Aorta (tissue), 5 donors: ENCODE results near the gene DPT. TPM values are rescaled to one million over a fixed set of nuclear protein-coding genes. Genes with fewer than 3 reads are reported as not detected.

ENCODE experiments used
- ATAC-seq: fragments of 200-7000 bp; cut with Tn5 transposase; one replicate; pipeline ENCODE4 v1.9.1; 2022; ENCODE audit warnings: moderate library complexity; ENCODE audit not compliant: low FRiP score
- DNase-seq, 2 donors: peaks; one replicate each; pipeline ENCODE4 v3.0.0-alpha.2; 2020
- H3K27ac ChIP-seq, 2 donors: one replicate each; pipeline ENCODE4 v1.5.1; 2013; ENCODE audit warnings: low read length in 2 of 2, mild to moderate bottlenecking in 2 of 2, moderate library complexity in 2 of 2, control low read depth in 1 of 2, inconsistent platforms in 1 of 2, low read depth in 1 of 2
- H3K27me3 ChIP-seq, 2 donors: one replicate each; pipeline ENCODE4 v1.6.1; 2013; ENCODE audit warnings: control low read depth in 1 of 2, low read length in 1 of 2, mild to moderate bottlenecking in 1 of 2, moderate library complexity in 1 of 2; ENCODE audit not compliant: insufficient read depth in 2 of 2, control insufficient read depth in 1 of 2
- H3K36me3 ChIP-seq, 2 donors: one replicate each; pipeline ENCODE4 v1.6.1; 2013; ENCODE audit warnings: control low read depth in 1 of 2, low read length in 1 of 2, mild to moderate bottlenecking in 1 of 2; ENCODE audit not compliant: insufficient read depth in 2 of 2, control insufficient read depth in 1 of 2
- H3K4me1 ChIP-seq, 2 donors: one replicate each; pipeline ENCODE4 v1.6.1; 2013; ENCODE audit warnings: low read length in 2 of 2, control low read depth in 1 of 2, mild to moderate bottlenecking in 1 of 2, moderate library complexity in 1 of 2; ENCODE audit not compliant: insufficient read depth in 2 of 2, control insufficient read depth in 1 of 2
- H3K4me3 ChIP-seq, 2 donors: one replicate each; pipeline ENCODE4 v1.5.1; 2013; ENCODE audit warnings: low read length in 2 of 2, control low read depth in 1 of 2, mild to moderate bottlenecking in 1 of 2
- H3K9me3 ChIP-seq: one replicate; pipeline ENCODE4 v1.6.1; 2013; ENCODE audit warnings: mild to moderate bottlenecking, low read length; ENCODE audit not compliant: control insufficient read depth
- WGBS, 2 donors: extraction: QIAGEN DNeasy Blood & Tissue Kit; methylation state at CpG; one replicate each; pipeline ENCODE4 v1.1.7; 2013; 5-methylcytosine and 5-hydroxymethylcytosine counted together
- intact Hi-C, 2 donors: fragments of 100-400 bp; cut with DNase I; formaldehyde crosslinking; loops; one replicate each; pipeline versions ENCODE4 v1.14.2 to v1.15.0; 2022
- polyA plus RNA-seq, 2 donors: library from polyadenylated mRNA; stranded (reverse); fragments of 200-250 nt; gene quantifications; one replicate each; pipeline ENCODE4 v1.2.3, GENCODE V29; 2013
- total RNA-seq, 2 donors: library from RNA; stranded (reverse); fragmentation: NEBNext Ultra II Directional; extraction: Animal tissue kit (Norgen Biotek cat#: 25700); gene quantifications; one replicate each; pipeline ENCODE4 v1.2.1, GENCODE V29; 2021
- donor health status: healthy with polysubstance abuse.
- donor health status: Bipolar disorder and iron deficiency.
- donor health status: DM: no; HTN: no; CAD: no.
- donor health status: DM: no; HTN: no; CAD: no.
- donor health status: DM: yes; HTN: yes; CAD: no.

DPT gene
- total and polyA plus RNA-seq, 4 donors, result 32.5 to 73.2 (median 48.9) TPM

DNA sequence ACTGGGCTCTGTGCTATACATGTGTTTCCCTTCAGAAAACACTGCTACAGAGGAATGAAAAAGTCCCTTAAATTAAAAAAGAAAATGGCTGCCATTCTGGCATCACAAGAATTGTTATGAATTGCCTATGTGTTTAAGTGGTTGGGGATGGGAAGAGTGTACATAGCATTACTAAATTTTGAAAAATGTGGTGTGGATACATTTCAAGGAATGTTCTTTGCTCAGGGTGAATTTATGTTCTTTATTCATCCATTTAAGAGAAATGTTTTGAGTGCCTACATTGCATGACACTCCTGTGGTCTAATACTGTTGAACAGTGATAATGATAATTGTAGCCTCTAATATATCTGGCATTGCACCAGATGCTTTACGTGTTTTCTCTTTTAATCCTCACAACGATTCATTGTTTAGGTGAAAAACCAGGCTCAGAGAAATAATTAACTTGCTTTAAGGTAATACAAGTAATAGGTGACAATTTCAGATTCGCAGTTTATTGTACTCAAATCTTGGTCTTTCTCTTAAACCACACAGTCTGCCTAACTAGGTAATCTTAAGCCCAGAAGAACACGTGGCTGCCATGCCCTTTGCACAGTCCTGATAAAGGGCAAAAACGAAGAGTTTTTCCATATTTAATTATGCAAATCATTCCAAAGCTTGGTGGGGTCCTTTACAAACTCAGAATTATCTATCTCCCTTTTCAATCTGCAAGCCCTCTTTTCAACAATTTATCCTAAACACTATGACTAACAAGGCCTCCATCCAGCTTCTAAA lies 31.5 kb downstream of the DPT start:
- ATAC-seq (no peak), DNase-seq (no peak)
- intact Hi-C loops, result no loop called here
- Histone ChIP-seq H3K4me1 (peaks cover 0 to 2% of the 10 kb centered on the region in 2 donors), H3K4me3 (no peak overlapping the region), H3K27ac (no peak overlapping the region), H3K36me3 (no peaks in the 10 kb centered on the region), H3K27me3 (no peaks in the 10 kb centered on the region), H3K9me3 (no peaks in the 10 kb centered on the region)
- 90 to 91% methylated on average over 5 of the region's 5 CpGs for WGBS, 2 donors

DNA sequence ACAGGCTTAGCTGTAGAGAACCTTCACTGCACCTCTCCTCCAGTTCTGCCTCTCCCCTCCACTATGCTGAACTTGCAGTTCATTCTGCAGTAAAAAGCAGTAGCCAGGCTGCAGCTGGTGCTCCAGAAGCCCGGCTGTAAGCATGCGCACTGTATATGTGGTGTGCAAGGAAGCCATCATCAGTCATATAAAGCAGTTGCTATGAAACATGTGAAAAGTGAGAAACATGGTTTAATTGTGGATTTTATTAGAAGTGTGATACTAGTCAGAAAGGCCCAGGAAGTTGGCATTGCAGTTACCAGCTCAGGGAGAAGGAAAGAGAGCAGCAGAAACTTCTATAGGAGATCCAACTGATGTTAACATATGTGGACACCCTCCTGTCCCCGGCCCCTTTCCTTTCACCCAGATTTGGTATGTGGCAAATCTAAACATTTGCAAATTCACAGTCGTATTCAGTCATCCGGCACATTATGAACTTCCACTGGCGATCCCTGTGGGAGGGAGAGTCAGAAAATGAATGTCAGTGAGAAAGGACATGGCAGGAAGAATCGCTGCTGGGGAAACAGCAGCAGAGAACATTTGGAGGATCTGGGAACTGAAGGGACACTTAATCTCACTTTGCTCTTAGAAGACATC lies 32.8 kb downstream of the DPT start:
- ATAC-seq (no peak), DNase-seq (no peak)
- no peaks in the 10 kb centered on the region for H3K9me3 ChIP-seq
- no peaks in the 10 kb centered on the region for H3K27me3 ChIP-seq
- 81 to 89% methylated on average over 7 of the region's 7 CpGs for WGBS, 2 donors
- intact Hi-C loops, result no loop called here
- H3K4me1 ChIP-seq, result peaks cover 0 to 2% of the 10 kb centered on the region in 2 donors
- no peak overlapping the region for H3K27ac ChIP-seq
- H3K36me3 ChIP-seq, result no peaks in the 10 kb centered on the region
- H3K4me3 ChIP-seq, result no peak overlapping the region

DNA sequence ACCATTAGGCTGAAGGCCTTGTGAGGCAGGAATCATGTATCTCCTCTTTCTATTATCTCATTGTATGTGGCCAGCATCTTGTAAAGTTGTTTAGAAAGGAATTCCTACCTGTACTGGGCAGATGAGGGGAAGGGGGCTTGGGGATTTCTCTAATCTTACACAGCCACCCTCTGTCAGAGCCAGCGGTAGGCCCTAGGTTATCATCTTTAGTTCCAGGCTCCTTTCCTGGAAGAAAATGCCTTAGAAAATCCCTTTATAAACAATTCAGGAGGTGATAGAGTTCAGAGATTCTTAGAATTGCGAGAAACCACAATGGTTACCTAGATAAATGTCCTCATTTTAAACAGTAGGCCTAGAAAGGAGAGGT lies 35.2 kb downstream of the DPT start:
- 96 to 98% methylated on average over 2 of the region's 2 CpGs for WGBS, 2 donors
- no peak for ATAC-seq

DNA sequence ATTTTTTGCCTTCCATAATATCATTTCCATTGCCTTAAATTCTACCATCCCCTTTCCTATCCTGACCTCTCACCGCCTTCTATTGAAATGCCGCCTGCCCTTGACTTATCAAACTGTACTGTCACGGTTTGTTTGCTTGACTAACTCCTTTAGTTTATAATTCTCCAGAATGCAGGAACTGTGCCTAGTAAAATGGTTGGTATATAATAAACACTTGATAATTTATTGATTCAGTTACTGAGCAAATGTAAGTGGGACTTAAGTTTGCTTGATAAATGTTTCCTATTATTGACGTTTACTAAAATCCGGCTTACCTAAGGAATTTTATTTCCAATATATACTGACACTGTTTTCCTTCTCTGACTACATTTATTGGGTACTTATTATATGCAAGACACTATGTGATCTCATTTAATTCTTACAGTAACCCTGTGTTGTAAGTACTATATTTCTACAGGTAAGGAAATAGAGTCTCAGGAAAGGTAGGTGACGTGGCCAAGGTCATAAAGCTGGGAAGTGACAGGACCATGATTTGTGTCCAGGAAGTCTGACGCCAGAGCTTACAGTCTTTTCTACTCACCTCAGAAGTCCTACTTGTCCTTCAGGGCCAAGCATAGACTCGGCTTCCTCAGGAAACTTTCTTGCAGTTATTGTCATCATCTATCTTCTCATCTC lies 35.7 kb downstream of the DPT start:
- 90 to 98% methylated on average over 8 of the region's 8 CpGs for WGBS, 2 donors
- intact Hi-C loops, result no loop called here
- no peaks in the 10 kb centered on the region for H3K9me3 ChIP-seq

More for the DNA sequence above, 35.2 kb downstream of the DPT start:
- intact Hi-C loops, result no loop called here
- no peak overlapping the region for H3K4me3 ChIP-seq
- DNase-seq, result no peak
- no peaks in the 10 kb centered on the region for H3K27me3 ChIP-seq
- no peaks in the 10 kb centered on the region for H3K9me3 ChIP-seq
- H3K4me1 ChIP-seq, result peaks cover 2 to 13% of the 10 kb centered on the region in 2 donors
- H3K27ac ChIP-seq, result no peak overlapping the region
- no peaks in the 10 kb centered on the region for H3K36me3 ChIP-seq

DNA sequence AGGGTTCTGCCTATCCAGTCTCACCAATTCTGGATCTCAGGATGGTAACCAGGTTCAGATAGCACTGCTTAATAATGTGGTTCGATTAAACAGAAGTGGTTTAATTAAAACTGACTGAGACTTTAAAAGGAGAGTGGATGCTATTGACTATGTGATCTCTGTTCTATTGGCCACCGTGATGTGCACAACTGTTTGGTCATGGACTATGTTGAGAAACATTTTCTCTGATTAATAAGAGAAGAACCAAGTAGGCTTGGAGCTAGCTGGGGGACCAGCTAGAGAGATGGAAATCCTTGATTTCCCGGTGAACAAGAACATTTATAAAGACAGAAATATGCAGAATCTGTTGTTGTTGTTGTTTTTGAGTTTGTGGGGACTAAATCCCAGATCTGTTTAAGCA lies 36.5 kb downstream of the DPT start:
- no peak overlapping the region for H3K4me3 ChIP-seq
- no peak for ATAC-seq
- H3K9me3 ChIP-seq, result no peaks in the 10 kb centered on the region
- H3K4me1 ChIP-seq, result peaks cover 2 to 13% of the 10 kb centered on the region in 2 donors
- H3K27ac ChIP-seq, result no peak overlapping the region
- DNase-seq, result no peak
- 95 to 97% methylated on average over 3 of the region's 3 CpGs for WGBS, 2 donors
- H3K27me3 ChIP-seq, result no peaks in the 10 kb centered on the region
- no peaks in the 10 kb centered on the region for H3K36me3 ChIP-seq
- intact Hi-C loops, result no loop called here

More for the DNA sequence above, 35.7 kb downstream of the DPT start:
- no peaks in the 10 kb centered on the region for H3K27me3 ChIP-seq
- no peak overlapping the region for H3K27ac ChIP-seq
- DNase-seq (no peak), ATAC-seq (no peak)
- H3K4me3 ChIP-seq, result no peak overlapping the region
- H3K36me3 ChIP-seq, result no peaks in the 10 kb centered on the region
- H3K4me1 ChIP-seq, result peaks cover 2 to 13% of the 10 kb centered on the region in 2 donors

DNA sequence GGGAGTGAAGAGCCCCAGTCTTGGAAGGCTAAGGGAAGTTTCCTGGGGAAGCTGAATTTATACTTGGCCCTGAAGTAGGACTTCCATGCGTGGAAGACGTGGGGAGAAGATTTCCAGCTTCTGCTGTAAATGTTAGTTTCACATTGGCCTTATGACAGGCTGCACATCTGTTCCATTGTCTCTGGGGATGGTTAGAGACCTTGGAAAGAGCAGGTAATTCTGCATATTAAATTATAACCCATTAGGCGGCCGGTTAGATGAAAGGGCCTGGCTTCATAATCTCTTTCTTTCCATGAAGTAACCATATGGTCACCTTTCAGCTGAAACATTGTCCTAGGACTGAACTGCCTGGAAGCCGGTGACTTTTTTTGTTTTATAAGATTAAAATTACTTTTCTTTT lies 37.5 kb downstream of the DPT start:
- H3K4me3 ChIP-seq, result no peak overlapping the region
- intact Hi-C loops, result no loop called here
- ATAC-seq, result no peak
- no peak overlapping the region for H3K27ac ChIP-seq
- no peaks in the 10 kb centered on the region for H3K36me3 ChIP-seq
- H3K27me3 ChIP-seq, result no peaks in the 10 kb centered on the region
- no peak for DNase-seq
- 88 to 96% methylated on average over 5 of the region's 5 CpGs for WGBS, 2 donors
- no peaks in the 10 kb centered on the region for H3K9me3 ChIP-seq
- H3K4me1 ChIP-seq, result peaks cover 2 to 13% of the 10 kb centered on the region in 2 donors

DNA sequence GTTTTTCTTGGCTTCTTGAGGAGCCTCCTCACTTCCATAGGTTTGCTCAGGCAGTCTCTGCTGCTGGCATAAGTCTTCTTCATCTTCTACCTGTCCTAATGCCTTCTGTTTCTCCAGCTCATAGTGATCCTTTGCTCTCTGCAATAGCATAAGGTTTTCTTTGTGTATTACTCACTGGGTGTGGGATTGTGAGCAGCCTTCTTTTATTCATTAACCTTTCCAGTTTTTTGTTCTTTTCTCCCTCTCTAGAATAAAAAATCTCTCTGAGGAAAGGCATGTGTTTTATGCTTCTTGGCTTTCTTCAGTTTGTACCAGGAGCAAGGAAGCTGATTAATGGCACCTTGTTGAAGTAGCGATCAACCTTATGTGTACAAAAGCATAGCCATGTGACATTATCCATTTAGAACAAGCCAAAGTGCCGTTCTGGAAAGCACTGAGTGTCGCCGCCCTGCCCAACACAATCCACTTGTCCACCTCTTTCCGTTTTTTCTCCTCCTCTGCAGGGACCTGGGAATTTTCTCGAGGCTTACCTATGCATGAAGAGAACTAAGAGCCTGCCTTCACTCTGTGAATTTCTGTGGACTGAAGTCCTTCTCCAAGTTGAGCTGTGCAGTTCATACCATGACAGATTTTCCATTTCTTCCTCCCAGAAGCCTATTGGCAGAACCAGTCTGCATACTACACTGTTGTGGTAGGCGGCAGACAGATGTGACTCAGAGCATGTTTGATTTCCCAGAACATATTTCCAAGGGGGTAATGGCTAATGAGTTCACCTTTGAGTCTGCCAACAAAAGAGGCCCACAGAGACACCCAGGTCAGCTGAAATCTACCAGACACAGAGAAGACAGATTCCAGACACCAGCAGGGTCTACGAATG lies 39.0 kb downstream of the DPT start:
- H3K4me1 ChIP-seq, result peaks cover 0 to 13% of the 10 kb centered on the region in 2 donors
- ATAC-seq (no peak), DNase-seq (peak in 1 of 2 donors; percentile 51)
- no peaks in the 10 kb centered on the region for H3K27me3 ChIP-seq
- no peaks in the 10 kb centered on the region for H3K9me3 ChIP-seq
- intact Hi-C loops, result no loop called here
- peak overlapping the region; percentile 18 for H3K27ac ChIP-seq
- H3K36me3 ChIP-seq, result no peaks in the 10 kb centered on the region
- WGBS, 2 donors, result 29 to 33% methylated on average over 8 of the region's 8 CpGs
- no peak overlapping the region for H3K4me3 ChIP-seq

DNA sequence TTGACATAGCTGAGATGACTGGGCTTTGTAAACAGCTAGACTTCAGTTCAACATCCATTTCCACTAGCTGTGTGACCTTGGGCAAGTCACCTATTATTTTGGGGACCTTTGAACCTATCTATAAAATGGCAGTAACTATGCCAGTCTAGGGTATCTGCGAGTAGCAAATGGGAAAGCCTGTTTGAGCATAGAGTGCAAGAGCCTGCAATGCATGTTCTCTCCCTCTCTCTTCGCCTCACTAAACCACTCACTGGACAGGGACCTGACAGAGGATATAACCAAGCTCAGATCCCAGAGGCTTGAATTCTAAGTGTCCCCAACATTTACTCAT lies 39.7 kb downstream of the DPT start:
- intact Hi-C loops, result no loop called here

More for the DNA sequence above, 39.7 kb downstream of the DPT start:
- Histone ChIP-seq H3K4me1 (peaks cover 0 to 13% of the 10 kb centered on the region in 2 donors), H3K4me3 (no peak overlapping the region), H3K36me3 (no peaks in the 10 kb centered on the region), H3K27ac (no peak overlapping the region), H3K9me3 (no peaks in the 10 kb centered on the region), H3K27me3 (no peaks in the 10 kb centered on the region)
- 94 to 95% methylated on average over 2 of the region's 2 CpGs for WGBS, 2 donors
- DNase-seq (no peak), ATAC-seq (no peak)
